Neural progenitor cell (in vitro differentiated cells): ENCODE results near the gene NEDD9. TPM values are rescaled to one million over a fixed set of nuclear protein-coding genes. Genes with fewer than 3 reads are reported as not detected.

Source experiments
- DNase-seq: peaks from one replicate; pipeline ENCODE4 v3.0.0-alpha.2; 2016; ENCODE audit warnings: low spot score
- H2AFZ ChIP-seq: fragments of 200-600 bp; sonication (generic); replicated peaks from 2 replicates; pipeline ENCODE4 v1.6.1; 2016; ENCODE audit warnings: antibody characterized with exemption
- H3F3A ChIP-seq: fragments of 200-600 bp; sonication (generic); 2 replicates; pipeline ENCODE4 v1.6.1; 2016; ENCODE audit warnings: antibody characterized with exemption, low read depth
- H3K27ac ChIP-seq: fragments of 200-600 bp; sonication (generic); 2 replicates; pipeline ENCODE4 v1.5.1; 2016; ENCODE audit warnings: mild to moderate bottlenecking
- H3K27me3 ChIP-seq: fragments of 200-600 bp; sonication (generic); 2 replicates; pipeline ENCODE4 v1.6.1; 2016; ENCODE audit warnings: mild to moderate bottlenecking, moderate library complexity
- H3K36me3 ChIP-seq: fragments of 200-600 bp; sonication (generic); 2 replicates; pipeline ENCODE4 v1.5.1; 2016
- H3K4me1 ChIP-seq: fragments of 200-600 bp; sonication (generic); 2 replicates; pipeline ENCODE4 v1.6.1; 2016; ENCODE audit warnings: mixed run types
- H3K4me2 ChIP-seq: fragments of 200-600 bp; sonication (generic); 2 replicates; pipeline ENCODE4 v1.6.1; 2016
- H3K4me3 ChIP-seq: fragments of 200-600 bp; sonication (generic); 2 replicates; pipeline ENCODE4 v1.5.1; 2016
- H3K79me2 ChIP-seq: fragments of 200-600 bp; sonication (generic); 2 replicates; pipeline ENCODE4 v1.6.1; 2016; ENCODE audit warnings: low read depth
- H3K9ac ChIP-seq: fragments of 200-600 bp; sonication (generic); 2 replicates; pipeline ENCODE4 v1.6.1; 2016
- H3K9me3 ChIP-seq: fragments of 200-600 bp; sonication (generic); 2 replicates; pipeline ENCODE4 v1.5.1; 2016; ENCODE audit warnings: low read depth
- H4K20me1 ChIP-seq: fragments of 200-600 bp; sonication (generic); 2 replicates; pipeline ENCODE4 v1.6.1; 2016; ENCODE audit warnings: low read depth
- H3K27ac Mint-ChIP-seq: 3 replicates; pipeline ENCODE4 v1.8.0; 2021; ENCODE audit warnings: mixed read lengths
- H3K27me3 Mint-ChIP-seq: 2 replicates; pipeline ENCODE4 v1.8.0; 2022; ENCODE audit warnings: low read depth, mild to moderate bottlenecking, inconsistent platforms, moderate library complexity, mixed read lengths; ENCODE audit not compliant: insufficient read depth
- H3K36me3 Mint-ChIP-seq: 3 replicates; pipeline ENCODE4 v1.8.0; 2021; ENCODE audit warnings: mixed read lengths
- H3K4me1 Mint-ChIP-seq: 3 replicates; pipeline ENCODE4 v1.8.0; 2021; ENCODE audit warnings: mixed read lengths
- H3K4me3 Mint-ChIP-seq: 3 replicates; pipeline ENCODE4 v1.8.0; 2021; ENCODE audit warnings: mild to moderate bottlenecking, moderate library complexity, mixed read lengths
- H3K9me3 Mint-ChIP-seq: 3 replicates; pipeline ENCODE4 v1.8.0; 2020; ENCODE audit warnings: mixed read lengths
- EZH2 ChIP-seq: fragments of 200-600 bp; sonication (generic); IDR thresholded peaks from 2 replicates; pipeline ENCODE4 v1.6.1; 2017; ENCODE audit warnings: antibody characterized with exemption, mild to moderate bottlenecking, moderate library complexity
- EZH2phosphoT487 ChIP-seq: fragments of 200-600 bp; sonication (generic); IDR thresholded peaks from 2 replicates; pipeline ENCODE4 v1.6.1; 2017; ENCODE audit warnings: antibody characterized with exemption
- total RNA-seq: library from RNA; depleted of rRNA; stranded (reverse); fragments of >200 nt; gene quantifications from 2 replicates; pipeline ENCODE4 v1.2.3, GENCODE V29; 2015; ENCODE audit warnings: low replicate concordance
- TF ChIP-seq, protein P1 (sequence below): fragments of 200-600 bp; sonication (generic); IDR thresholded peaks from 2 replicates; pipeline ENCODE4 v1.5.1; 2017; ENCODE audit warnings: antibody characterized with exemption, mild to moderate bottlenecking

NEDD9 gene
- total RNA-seq, 1 donor from 2014 or later: 4.9 TPM

DNA sequence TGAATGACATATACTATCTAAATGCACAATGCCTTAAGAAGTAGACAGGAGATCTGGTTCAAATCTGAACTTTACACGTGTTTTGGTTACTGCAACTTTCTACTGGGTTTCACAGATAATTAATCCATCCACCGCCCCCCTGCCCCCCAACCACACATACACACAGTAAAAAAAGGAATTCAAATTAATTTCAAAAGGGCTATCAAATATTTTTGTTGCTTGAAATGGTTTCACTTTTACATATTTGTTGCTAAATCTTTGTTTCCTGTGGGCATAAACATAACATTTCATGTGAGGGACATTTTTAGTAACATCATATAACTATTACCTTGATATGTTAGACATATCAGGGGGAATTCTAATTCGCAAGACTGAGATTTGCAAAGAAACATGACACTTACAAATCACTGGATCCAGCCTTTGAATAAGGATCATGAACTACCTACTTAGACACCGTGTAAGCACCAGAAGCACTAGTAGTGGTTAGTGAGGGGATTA lies 7.5 kb downstream of the NEDD9 start:
- Histone ChIP-seq H3K79me2 (peaks cover 31% of the 10 kb centered on the region), H3F3A (no peaks in the 10 kb centered on the region), H3K9ac (no peak overlapping the region), H3K27ac (no peak overlapping the region), H3K36me3 (no peaks in the 10 kb centered on the region), H3K4me1 (peaks cover 16% of the 10 kb centered on the region), H3K4me2 (no peak overlapping the region), H2AFZ (no peak overlapping the region), H3K27me3 (no peaks in the 10 kb centered on the region), H3K9me3 (no peaks in the 10 kb centered on the region), H4K20me1 (no peaks in the 10 kb centered on the region), H3K4me3 (no peak overlapping the region)
- peaks cover 8% of the 10 kb centered on the region for H3K9me3 Mint-ChIP-seq
- H3K36me3 Mint-ChIP-seq: peaks cover 50% of the 10 kb centered on the region
- no peak overlapping the region for H3K27ac Mint-ChIP-seq
- TF ChIP-seq, protein P1, sequence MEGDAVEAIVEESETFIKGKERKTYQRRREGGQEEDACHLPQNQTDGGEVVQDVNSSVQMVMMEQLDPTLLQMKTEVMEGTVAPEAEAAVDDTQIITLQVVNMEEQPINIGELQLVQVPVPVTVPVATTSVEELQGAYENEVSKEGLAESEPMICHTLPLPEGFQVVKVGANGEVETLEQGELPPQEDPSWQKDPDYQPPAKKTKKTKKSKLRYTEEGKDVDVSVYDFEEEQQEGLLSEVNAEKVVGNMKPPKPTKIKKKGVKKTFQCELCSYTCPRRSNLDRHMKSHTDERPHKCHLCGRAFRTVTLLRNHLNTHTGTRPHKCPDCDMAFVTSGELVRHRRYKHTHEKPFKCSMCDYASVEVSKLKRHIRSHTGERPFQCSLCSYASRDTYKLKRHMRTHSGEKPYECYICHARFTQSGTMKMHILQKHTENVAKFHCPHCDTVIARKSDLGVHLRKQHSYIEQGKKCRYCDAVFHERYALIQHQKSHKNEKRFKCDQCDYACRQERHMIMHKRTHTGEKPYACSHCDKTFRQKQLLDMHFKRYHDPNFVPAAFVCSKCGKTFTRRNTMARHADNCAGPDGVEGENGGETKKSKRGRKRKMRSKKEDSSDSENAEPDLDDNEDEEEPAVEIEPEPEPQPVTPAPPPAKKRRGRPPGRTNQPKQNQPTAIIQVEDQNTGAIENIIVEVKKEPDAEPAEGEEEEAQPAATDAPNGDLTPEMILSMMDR: no peak
- TF ChIP-seq EZH2 (no peak), EZH2phosphoT487 (no peak)
- peaks cover 3% of the 10 kb centered on the region for H3K27me3 Mint-ChIP-seq
- peaks cover 61% of the 10 kb centered on the region for H3K4me1 Mint-ChIP-seq
- no peak overlapping the region for H3K4me3 Mint-ChIP-seq
- no peak for DNase-seq

DNA sequence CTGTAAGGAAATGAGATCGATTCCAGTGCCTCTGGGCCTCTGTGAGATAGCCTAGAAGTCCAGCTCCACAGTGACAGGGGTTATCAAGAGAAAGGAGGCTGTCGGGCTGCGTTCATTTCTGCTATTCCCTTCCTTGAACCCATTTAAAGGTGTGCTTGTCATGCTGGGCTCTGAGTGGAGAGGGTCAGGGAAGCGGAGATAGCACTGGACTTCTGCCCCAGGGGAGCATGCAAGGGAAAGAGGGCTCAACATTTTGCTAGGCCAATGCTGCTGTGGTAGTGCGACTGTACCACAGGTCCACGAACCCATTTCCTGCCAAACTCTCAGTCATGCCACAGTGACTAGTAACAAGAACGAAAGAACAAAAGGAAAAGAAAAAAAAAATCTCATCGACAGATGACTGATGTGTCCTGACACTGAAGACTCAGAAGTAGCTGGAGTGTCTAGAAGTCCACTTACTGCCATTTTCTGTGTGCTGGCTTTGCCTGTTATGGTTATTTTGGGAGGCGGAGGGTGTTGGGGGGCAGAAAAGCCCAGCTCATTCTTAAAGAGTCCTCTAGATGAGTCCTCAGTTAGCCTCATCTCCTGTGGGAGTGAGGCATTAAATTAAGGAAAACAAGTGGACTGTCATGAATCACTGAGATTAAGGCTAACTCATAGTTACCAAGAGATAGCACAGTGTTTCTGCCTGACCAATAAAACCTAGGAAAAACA lies 8.1 kb downstream of the NEDD9 start:
- no peak overlapping the region for H3K4me2 ChIP-seq
- H3K4me3 Mint-ChIP-seq: no peak overlapping the region

DNA sequence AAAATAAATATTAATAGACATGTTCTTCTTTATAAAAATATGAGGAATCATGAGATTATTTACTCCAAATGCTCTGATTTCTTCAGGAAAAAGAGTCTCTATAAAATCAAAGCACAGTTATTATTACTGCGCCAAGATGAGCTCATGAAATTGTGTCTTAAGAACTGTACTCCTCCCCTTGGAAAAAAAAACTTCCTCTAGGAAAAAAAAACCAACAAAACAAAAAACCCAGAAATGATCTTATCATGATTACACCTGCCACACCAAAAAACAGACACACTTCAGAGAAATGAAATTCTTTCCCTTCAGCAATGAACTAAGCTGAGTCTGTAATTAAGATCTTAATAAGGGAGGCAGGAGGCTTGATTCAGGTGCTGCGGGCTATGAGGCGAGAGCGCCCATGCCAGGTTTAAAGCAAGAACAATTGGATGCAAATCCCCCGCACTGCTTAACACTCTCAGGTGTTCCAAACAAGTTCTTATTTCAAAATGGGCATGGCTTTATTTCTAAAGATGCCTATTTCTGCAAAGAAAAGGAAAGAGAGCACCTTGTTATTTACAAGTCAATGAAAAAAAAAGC lies 9.1 kb downstream of the NEDD9 start:
- Mint-ChIP-seq H3K27me3 (peaks cover 2% of the 10 kb centered on the region), H3K4me3 (no peak overlapping the region), H3K4me1 (peaks cover 62% of the 10 kb centered on the region), H3K27ac (no peak overlapping the region), H3K36me3 (peaks cover 63% of the 10 kb centered on the region), H3K9me3 (peaks cover 8% of the 10 kb centered on the region)
- Histone ChIP-seq H3K9me3 (no peaks in the 10 kb centered on the region), H3K36me3 (no peaks in the 10 kb centered on the region), H3K4me3 (no peak overlapping the region), H3K27me3 (no peaks in the 10 kb centered on the region), H2AFZ (no peak overlapping the region), H4K20me1 (no peaks in the 10 kb centered on the region), H3K79me2 (peaks cover 18% of the 10 kb centered on the region), H3K4me2 (no peak overlapping the region), H3K9ac (no peak overlapping the region), H3K4me1 (peaks cover 2% of the 10 kb centered on the region), H3K27ac (no peak overlapping the region), H3F3A (no peaks in the 10 kb centered on the region)
- no peak for DNase-seq
- TF ChIP-seq, protein P1: no peak
- TF ChIP-seq EZH2 (no peak), EZH2phosphoT487 (no peak)

More for the DNA sequence above, 8.1 kb downstream of the NEDD9 start:
- H3K27me3 Mint-ChIP-seq: peaks cover under 1% of the 10 kb centered on the region
- Histone ChIP-seq H3K27ac (no peak overlapping the region), H3K4me1 (peaks cover 10% of the 10 kb centered on the region), H3K9ac (no peak overlapping the region), H2AFZ (no peak overlapping the region), H3K9me3 (no peaks in the 10 kb centered on the region), H3F3A (no peaks in the 10 kb centered on the region), H3K36me3 (no peaks in the 10 kb centered on the region), H4K20me1 (no peaks in the 10 kb centered on the region), H3K79me2 (peaks cover 25% of the 10 kb centered on the region), H3K27me3 (no peaks in the 10 kb centered on the region), H3K4me3 (no peak overlapping the region)
- H3K9me3 Mint-ChIP-seq: peaks cover 8% of the 10 kb centered on the region
- no peak for DNase-seq
- peaks cover 60% of the 10 kb centered on the region for H3K4me1 Mint-ChIP-seq
- TF ChIP-seq, protein P1: no peak
- no peak for TF ChIP-seq EZH2phosphoT487
- no peak for TF ChIP-seq EZH2
- H3K27ac Mint-ChIP-seq: peak overlapping the region; percentile 72
- peaks cover 56% of the 10 kb centered on the region for H3K36me3 Mint-ChIP-seq
